Dedifferentiated amniotic fluid mesenchymal stem cell (primary cell): ENCODE measurements around the gene FAIM2.

Experiments
- DNase-seq: peaks from one replicate; pipeline ENCODE4 v3.0.0-alpha.2; 2016; ENCODE audit errors: extremely low spot score

Gene FAIM2

GRCh38 chr12:49903700-49904423 is at the start of gene FAIM2:
TSS of gene FAIM2 (minus strand) at chr12:49903900. CDS start at chr12:49903792, 108 bp downstream.
- peak; percentile 59 for DNase-seq

GRCh38 chr12:49953151-49953550 is 49.5 kb upstream of the FAIM2 start:
- no peak for DNase-seq

- no peak for DNase-seq
Measured at GRCh38 chr12:49952391-49953055, 48.8 kb upstream of the FAIM2 start.

DNA sequence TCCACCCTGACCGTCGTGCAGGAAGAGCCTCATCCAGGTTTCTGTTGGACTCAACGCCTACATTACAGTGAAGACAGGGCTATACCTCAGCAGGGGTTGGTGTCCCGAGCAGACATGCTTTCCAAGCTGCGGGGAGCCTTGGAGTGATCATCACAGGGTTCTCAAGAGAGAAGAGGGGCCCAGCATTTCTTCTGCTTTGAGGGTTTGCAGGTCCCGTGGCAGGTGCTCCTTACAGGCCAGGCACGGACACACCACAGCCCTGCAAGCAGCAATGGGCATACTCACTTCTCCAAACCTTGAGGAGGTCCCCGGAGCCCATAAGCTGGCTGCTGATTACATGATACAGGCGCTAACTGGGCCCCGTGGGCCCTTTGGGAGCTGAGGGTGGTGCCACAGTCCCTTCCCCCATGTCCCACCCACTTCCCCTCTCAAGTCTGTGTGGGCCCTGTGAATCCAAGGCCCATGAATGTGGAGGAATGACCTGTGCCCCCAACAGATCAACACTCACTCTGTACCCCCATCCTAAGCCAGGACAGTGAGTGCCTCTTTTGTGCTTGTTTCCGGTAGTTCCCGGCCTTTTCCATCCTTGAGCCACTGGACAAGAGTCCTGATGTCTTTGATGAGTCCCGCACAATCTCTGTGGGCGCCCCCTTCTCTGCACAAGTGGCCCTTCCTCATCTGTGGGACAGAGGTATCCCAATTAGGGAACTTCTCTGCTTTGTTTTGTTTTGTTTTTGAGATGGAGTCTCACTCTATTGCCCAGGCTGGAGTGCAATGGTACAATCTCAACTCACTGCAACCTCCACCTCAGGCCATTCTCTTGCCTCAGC is 47.9 kb upstream of the FAIM2 start:
- no peak for DNase-seq

GRCh38 chr12:49950273-49951251 is 46.9 kb upstream of the FAIM2 start, which contains the start of gene AQP2:
TSS of gene AQP2 (plus strand) at chr12:49950737. CDS start at chr12:49950831, 94 bp downstream.
- DNase-seq, result no peak

DNA sequence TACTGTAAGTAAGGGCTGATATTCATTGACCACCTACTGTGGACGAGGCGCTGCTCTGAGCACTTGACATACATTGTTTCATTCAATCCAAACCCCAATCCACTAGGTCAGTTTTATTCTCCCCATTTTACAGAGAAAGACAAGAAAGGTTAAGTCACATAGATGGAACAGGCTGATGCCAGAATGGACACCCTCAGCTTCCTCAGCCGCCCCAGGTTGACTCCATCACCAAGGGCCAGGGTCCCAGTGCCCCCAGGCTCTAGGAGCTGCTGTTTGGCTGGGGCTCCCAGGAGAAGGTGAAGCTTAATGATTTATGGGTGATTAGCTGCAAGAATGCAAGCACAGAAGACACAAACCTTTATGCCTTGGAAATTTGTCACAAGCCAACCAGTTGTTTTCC is 46.2 kb upstream of the FAIM2 start:
- DNase-seq, result no peak

GRCh38 chr12:49948866-49949845 is 45.5 kb upstream of the FAIM2 start:
- DNase-seq, result no peak

DNA sequence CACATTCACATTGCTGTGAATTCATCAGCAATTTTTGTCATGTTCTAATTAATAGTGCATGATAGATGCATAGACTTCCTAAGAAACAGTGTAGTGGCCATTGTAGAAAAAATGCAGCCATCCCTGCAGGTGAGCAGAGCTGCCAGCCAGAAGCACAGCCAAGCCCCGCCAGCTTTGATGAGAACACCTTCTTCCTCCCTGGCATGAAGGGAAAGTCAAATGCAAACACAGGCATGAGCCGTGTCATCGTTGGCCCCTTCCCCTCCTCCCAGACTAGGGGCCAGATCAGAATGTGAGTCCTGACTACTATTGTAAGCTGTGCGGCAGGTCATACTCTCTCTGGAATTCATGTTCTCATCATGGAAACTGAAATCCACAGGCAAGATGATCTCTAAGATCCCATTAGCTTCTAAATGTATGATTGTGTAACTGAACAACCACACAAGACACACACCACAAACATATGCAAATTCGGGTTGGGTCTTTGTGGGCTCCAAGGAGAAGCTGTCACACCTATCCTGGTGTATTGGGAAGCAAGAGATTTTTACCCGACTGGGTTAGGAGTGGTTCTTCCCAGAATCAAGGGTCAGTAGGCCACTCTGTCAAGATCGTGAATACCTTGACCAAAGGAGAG is 44.0 kb upstream of the FAIM2 start:
- no peak for DNase-seq

- no peak for DNase-seq
Measured at GRCh38 chr12:49946497-49946896, 42.8 kb upstream of the FAIM2 start.

- no peak for DNase-seq
Measured at GRCh38 chr12:49946086-49946485, 42.4 kb upstream of the FAIM2 start.

DNA sequence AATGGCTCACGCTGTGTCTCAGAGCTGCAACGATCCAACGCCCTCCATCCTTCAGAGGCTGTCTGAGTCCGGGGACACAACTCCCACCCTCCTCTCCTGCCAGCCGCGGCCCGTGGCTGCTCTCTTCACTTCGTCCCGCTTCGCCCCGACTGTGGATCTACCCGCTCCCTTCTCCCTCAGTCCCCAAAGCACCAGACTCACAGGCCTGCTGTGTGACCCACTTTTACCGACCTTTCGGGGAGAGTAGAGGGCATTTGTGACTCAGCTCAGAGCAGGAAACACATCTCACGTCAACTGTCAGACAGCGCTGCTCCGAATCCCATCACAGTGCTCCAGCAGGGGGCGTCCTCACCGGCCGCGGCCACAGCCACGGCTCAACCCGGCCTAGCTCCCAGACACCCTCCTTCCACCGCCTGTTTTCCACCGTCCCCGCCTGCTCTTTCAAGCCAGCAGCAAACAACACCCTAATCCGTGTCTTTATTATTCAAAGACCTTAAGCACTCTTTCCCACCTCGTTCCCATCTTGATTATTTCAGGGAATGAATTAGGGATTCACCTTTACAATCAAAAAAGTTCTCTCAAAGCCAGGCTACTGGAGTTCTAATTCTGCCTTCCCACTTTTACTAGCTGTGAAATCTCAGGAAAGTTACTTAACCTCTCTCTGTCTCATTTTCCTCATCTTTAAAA is 41.8 kb upstream of the FAIM2 start:
- peak; percentile 74 for DNase-seq

DNA sequence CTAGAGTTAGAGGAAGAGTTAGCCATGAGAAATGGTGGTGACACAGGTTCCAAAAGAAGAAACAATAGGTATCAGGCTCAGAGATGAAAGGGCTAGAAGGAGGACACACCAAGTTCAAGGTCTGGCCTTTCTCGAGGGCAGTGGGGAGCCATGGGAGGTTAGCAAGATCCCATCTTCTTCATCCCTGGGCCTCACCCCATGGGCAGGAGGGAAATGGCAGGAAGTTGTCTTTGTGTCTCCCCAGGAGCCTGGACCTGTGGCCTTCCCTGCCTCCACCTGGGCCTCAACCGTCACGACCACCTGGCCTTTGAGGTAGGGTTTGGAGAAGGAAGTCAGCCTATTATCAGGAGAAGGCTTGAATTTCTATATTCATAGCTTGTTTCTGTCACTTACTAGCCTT is 41.0 kb upstream of the FAIM2 start:
- DNase-seq, result no peak

DNA sequence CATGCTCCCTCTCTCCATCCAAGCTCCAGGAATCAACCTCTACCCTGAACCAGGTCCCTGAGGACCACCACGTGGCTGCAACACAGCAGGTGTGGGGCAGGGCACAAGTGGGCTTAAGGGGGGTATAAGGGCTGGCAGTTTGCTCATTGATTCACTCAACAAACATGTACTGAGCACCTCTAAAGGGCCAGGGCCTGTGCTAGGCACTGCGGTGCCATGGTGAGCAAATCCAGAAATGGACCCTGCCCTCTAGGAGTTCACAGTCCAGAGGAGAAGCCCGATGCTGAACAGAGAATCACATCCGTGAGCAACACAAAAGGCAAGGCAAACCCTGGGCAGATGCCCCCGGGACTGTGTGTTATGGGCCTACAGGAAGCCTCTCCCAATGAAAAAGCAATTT is 40.3 kb upstream of the FAIM2 start:
- DNase-seq, result no peak

DNA sequence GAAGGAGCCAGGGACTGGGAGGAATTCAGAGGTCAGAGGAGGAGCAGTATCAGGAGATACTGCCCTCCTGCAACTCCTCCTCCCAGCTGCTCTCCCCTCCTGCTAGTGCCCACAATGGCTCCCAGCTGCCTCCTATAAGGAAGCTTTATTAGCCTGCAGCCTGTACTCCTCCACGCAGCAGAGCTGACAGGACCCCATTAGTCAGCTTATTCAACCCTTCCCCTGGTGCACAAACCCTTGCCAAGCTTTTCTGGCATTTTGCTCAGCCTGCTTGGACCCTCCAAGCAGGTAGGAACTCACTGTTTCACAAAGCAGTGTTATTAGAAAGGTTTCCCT is 39.9 kb upstream of the FAIM2 start:
- DNase-seq, result no peak

- no peak for DNase-seq
Measured at GRCh38 chr12:49942921-49943624, 39.4 kb upstream of the FAIM2 start.

GRCh38 chr12:49942512-49942893 is 38.8 kb upstream of the FAIM2 start:
- no peak for DNase-seq

DNA sequence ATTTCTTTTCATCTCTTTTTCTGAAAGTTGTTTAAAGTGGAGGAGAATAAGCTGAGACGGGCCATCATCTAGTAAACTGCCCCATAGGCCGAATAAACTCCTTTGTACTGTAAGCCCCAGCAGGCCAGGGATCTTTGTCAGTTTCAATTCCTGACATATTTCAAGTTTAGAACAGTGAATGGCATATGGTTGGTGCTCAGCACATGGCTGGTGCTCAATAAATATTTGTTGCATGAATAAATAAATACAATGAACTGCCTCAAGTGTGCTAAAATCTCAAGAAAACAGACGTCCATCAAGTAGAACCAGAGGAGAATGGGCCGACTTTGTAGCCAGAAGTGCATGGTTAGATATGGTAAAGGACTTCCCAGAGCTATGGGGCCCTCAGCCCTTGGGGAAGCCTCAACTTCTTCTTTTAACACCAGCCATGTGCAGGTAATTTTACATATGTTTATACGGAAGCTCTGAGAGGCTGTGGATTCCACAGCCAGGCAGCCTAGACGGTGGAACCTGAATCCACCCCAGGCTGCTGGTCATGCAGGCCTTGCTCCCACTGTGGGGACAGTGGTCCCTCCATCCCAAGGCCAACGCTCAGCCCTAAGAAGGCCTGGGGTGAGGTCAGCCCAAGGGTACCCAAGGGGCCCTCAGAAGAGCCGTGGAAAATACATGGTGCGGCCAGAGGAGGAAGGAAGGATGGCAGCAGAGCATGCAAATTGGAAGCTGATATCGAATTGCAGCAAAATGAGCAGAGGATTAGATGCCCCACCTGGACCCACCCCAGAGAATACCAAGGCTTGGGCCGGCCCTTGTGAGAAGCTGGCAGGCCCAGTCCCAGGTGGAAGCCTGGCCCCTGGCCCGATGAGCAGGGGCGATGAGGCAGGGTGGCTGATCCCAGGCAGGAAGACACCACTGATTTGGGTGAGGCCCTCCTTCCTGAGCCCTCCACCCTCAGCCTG is 38.1 kb upstream of the FAIM2 start:
- DNase-seq, result no peak
